ENCODE measurements around the gene TLN1. TPM values are rescaled to one million over a fixed set of nuclear protein-coding genes. Genes with fewer than 3 reads are reported as not detected.

The TLN1 gene
- total and polyA plus RNA-seq, 2 experiments from 2014 or later, result 96.0 to 178 TPM

GRCh38 chr9:35763803-35764202 lies 31.8 kb upstream of the TLN1 start:
- H3K9me3 ChIP-seq (ENCODE audit: low read depth), result no peaks in the 10 kb centered on the region

GRCh38 chr9:35763181-35763580 lies 31.2 kb upstream of the TLN1 start:
- Histone ChIP-seq H3K4me3 (no peak overlapping the region), H3K27ac (no peak overlapping the region), H3K9me3 (ENCODE audit: low read depth) (no peaks in the 10 kb centered on the region), H3K27me3 (no peaks in the 10 kb centered on the region), H3K36me3 (no peaks in the 10 kb centered on the region), H3K4me1 (ENCODE audit: low read depth) (peaks cover 1% of the 10 kb centered on the region)
- DNase-seq (ENCODE audit: low read depth in 1 of 2, low spot score in 1 of 2), result no peak
- no peak for TF ChIP-seq CTCF (IDR thresholded peaks at IDR 0.05; ENCODE audit: low read depth, low read length)

More at GRCh38 chr9:35763803-35764202, 31.8 kb upstream of the TLN1 start:
- Histone ChIP-seq H3K4me1 (ENCODE audit: low read depth) (no peaks in the 10 kb centered on the region), H3K27me3 (no peaks in the 10 kb centered on the region), H3K27ac (no peak overlapping the region), H3K4me3 (no peak overlapping the region), H3K36me3 (no peaks in the 10 kb centered on the region)
- TF ChIP-seq CTCF (IDR thresholded peaks at IDR 0.05; ENCODE audit: low read depth, low read length), result no peak
- no peak for DNase-seq (ENCODE audit: low read depth in 1 of 2, low spot score in 1 of 2)

- no peak for TF ChIP-seq CTCF (IDR thresholded peaks at IDR 0.05; ENCODE audit: low read depth, low read length)
- peak in 1 of 2 donors; percentile 83 for DNase-seq (ENCODE audit: low read depth in 1 of 2, low spot score in 1 of 2)
- Histone ChIP-seq H3K4me1 (ENCODE audit: low read depth) (peaks cover 6% of the 10 kb centered on the region), H3K27me3 (no peaks in the 10 kb centered on the region), H3K9me3 (ENCODE audit: low read depth) (no peaks in the 10 kb centered on the region), H3K36me3 (no peaks in the 10 kb centered on the region), H3K4me3 (no peak overlapping the region), H3K27ac (no peak overlapping the region)
Observed at GRCh38 chr9:35760651-35761050, 28.7 kb upstream of the TLN1 start.

- H3K27me3 ChIP-seq, result no peaks in the 10 kb centered on the region
- H3K36me3 ChIP-seq, result no peaks in the 10 kb centered on the region
- no peaks in the 10 kb centered on the region for H3K9me3 ChIP-seq (ENCODE audit: low read depth)
- H3K27ac ChIP-seq, result no peak overlapping the region
- H3K4me1 ChIP-seq (ENCODE audit: low read depth), result peaks cover 6% of the 10 kb centered on the region
- H3K4me3 ChIP-seq, result no peak overlapping the region
- no peak for DNase-seq (ENCODE audit: low read depth in 1 of 2, low spot score in 1 of 2)
- no peak for TF ChIP-seq CTCF (IDR thresholded peaks at IDR 0.05; ENCODE audit: low read depth, low read length)
Observed at GRCh38 chr9:35759795-35760194, 27.8 kb upstream of the TLN1 start.

- peak in 1 of 2 donors; percentile 80 for DNase-seq (ENCODE audit: low read depth in 1 of 2, low spot score in 1 of 2)
- H3K27ac ChIP-seq, result peak overlapping the region; percentile 89
- H3K27me3 ChIP-seq, result no peaks in the 10 kb centered on the region
- H3K9me3 ChIP-seq (ENCODE audit: low read depth), result no peaks in the 10 kb centered on the region
- peaks cover 5% of the 10 kb centered on the region for H3K36me3 ChIP-seq
- H3K4me3 ChIP-seq, result no peak overlapping the region
- H3K4me1 ChIP-seq (ENCODE audit: low read depth), result peaks cover 6% of the 10 kb centered on the region
- no peak for TF ChIP-seq CTCF (IDR thresholded peaks at IDR 0.05; ENCODE audit: low read depth, low read length)
Observed at GRCh38 chr9:35758475-35759050, 26.6 kb upstream of the TLN1 start.

Measured in cardiac muscle cell (in vitro differentiated cells and primary cell).